ENCODE measurements around the gene IRX2. TPM values are rescaled to one million over a fixed set of nuclear protein-coding genes. Genes with fewer than 3 reads are reported as not detected.

Gene IRX2
- total RNA-seq, 1 donor from 2014 or later, result 9.1 TPM

GRCh38 chr5:2753452-2754420 lies 2.3 kb upstream of the IRX2 start:
- DNase-seq (ENCODE audit: low spot score), result no peak
- peak overlapping the region; percentile 75 for H3K4me3 Mint-ChIP-seq (ENCODE audit: unreplicated experiment)
- H3K27ac Mint-ChIP-seq (ENCODE audit: unreplicated experiment), result no peak overlapping the region
- no peaks in the 10 kb centered on the region for H3K27me3 Mint-ChIP-seq (ENCODE audit: low read depth)
- H3K9me3 Mint-ChIP-seq (ENCODE audit: low read depth), result no peaks in the 10 kb centered on the region
- H3K36me3 Mint-ChIP-seq (ENCODE audit: low read depth), result peaks cover 5% of the 10 kb centered on the region
- TF ChIP-seq CTCF (IDR thresholded peaks at IDR 0.05), result no peak
- peaks cover 62% of the 10 kb centered on the region for H3K4me1 Mint-ChIP-seq (ENCODE audit: low read depth)

DNA sequence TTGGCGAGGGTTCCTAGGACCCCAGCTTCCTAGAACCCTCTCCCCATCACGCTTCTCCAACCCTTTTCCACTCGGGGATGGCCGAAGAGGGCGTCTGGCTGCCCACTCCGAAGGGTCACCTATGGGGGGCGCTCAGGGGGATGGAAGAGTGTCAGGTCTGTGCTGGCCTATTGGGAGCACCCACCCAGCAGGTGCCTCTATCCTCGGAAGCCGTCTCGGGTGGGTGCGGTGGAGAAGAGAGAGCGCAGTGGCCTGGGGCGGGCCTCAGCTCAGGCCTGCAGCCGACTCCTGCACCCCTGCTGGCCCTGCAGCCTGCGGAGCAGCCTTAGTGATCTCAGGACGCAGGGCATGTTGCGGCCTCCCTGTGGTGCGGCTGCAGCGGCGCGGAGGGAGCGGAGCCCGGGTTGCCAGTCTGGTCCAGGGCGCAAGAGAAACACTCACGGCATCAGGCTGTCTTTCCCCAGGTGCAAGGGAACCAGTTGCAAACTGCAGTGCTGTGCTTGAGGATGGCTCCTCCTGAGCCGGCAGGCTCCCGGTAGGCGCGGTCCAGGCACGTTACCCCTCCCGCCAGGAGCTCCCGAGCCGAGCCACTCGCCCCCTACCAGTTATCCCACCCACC lies 1.5 kb upstream of the IRX2 start:
- H3K9me3 Mint-ChIP-seq (ENCODE audit: low read depth), result no peaks in the 10 kb centered on the region
- TF ChIP-seq CTCF (IDR thresholded peaks at IDR 0.05), result no peak
- no peak for DNase-seq (ENCODE audit: low spot score)
- H3K27ac Mint-ChIP-seq (ENCODE audit: unreplicated experiment), result no peak overlapping the region
- no peaks in the 10 kb centered on the region for H3K27me3 Mint-ChIP-seq (ENCODE audit: low read depth)
- peak overlapping the region; percentile 75 for H3K4me3 Mint-ChIP-seq (ENCODE audit: unreplicated experiment)
- peaks cover 55% of the 10 kb centered on the region for H3K4me1 Mint-ChIP-seq (ENCODE audit: low read depth)
- peaks cover 5% of the 10 kb centered on the region for H3K36me3 Mint-ChIP-seq (ENCODE audit: low read depth)

DNA sequence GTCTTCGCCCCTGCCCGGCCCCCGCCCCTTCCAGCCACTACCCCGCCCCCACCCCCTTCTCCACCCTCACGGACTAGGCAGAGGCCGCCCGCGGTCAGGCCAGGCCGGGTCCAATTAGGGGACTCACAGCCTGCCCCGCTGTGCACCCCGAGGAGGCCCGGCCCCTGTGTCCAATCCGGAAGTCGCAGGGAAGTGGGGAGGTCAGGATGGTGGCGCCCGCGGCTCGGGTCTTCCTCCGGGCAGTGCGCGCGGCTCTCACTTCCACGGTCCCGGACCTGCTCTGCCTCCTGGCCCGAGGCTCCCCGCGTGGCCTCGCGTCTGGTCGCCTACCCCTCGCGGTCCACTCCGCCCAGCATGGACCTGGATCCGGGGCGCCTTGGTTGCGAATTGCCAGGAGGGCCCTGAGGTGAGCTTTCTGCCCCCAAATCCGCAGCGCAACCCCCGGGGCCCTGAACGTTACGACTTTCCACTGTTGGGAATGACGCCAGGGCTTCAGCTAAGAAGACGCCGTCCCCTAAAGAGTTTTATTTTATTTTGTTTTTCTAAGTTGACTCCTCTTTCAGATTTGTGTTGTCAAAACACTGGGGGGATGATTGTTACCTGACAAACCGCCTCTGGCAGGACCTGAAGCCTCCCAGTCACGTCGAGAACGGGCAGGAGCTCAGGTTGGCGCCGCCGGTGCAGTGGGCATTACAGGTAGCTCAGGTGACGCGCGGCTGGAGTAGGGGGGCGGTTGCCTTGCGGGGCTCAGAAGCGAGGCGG lies 763 bp upstream of the IRX2 start:
- peak overlapping the region; percentile 77 for H3K27ac Mint-ChIP-seq (ENCODE audit: unreplicated experiment)
- peaks cover 5% of the 10 kb centered on the region for H3K36me3 Mint-ChIP-seq (ENCODE audit: low read depth)
- peaks cover 49% of the 10 kb centered on the region for H3K4me1 Mint-ChIP-seq (ENCODE audit: low read depth)
- no peak for DNase-seq (ENCODE audit: low spot score)
- H3K4me3 Mint-ChIP-seq (ENCODE audit: unreplicated experiment), result peak overlapping the region; percentile 75
- TF ChIP-seq CTCF (IDR thresholded peaks at IDR 0.05), result no peak
- H3K9me3 Mint-ChIP-seq (ENCODE audit: low read depth), result no peaks in the 10 kb centered on the region
- H3K27me3 Mint-ChIP-seq (ENCODE audit: low read depth), result no peaks in the 10 kb centered on the region

- Mint-ChIP-seq H3K27me3 (ENCODE audit: low read depth) (no peaks in the 10 kb centered on the region), H3K9me3 (ENCODE audit: low read depth) (no peaks in the 10 kb centered on the region), H3K4me3 (ENCODE audit: unreplicated experiment) (peak overlapping the region; percentile 74), H3K36me3 (ENCODE audit: low read depth) (peaks cover 11% of the 10 kb centered on the region), H3K27ac (ENCODE audit: unreplicated experiment) (peak overlapping the region; percentile 68), H3K4me1 (ENCODE audit: low read depth) (peaks cover 41% of the 10 kb centered on the region)
- DNase-seq (ENCODE audit: low spot score), result no peak
- peak; percentile 2 for TF ChIP-seq CTCF (IDR thresholded peaks at IDR 0.05)
Measured at GRCh38 chr5:2750758-2751464, 566 bp downstream of the IRX2 start.
